GM19035 (cell line): ENCODE results near the gene RSRP1.

Experiments
- ATAC-seq: cut with Tn5 transposase; IDR thresholded peaks from one replicate; pipeline ENCODE4 v1.9.1; 2021; ENCODE audit not compliant: unreplicated experiment

Gene RSRP1

GRCh38 chr1:25219661-25220251, 27.5 kb downstream of the RSRP1 start:
- no peak for ATAC-seq

- ATAC-seq: no peak
These were observed 29.5 kb downstream of the RSRP1 start for GRCh38 chr1:25217598-25218232.

DNA sequence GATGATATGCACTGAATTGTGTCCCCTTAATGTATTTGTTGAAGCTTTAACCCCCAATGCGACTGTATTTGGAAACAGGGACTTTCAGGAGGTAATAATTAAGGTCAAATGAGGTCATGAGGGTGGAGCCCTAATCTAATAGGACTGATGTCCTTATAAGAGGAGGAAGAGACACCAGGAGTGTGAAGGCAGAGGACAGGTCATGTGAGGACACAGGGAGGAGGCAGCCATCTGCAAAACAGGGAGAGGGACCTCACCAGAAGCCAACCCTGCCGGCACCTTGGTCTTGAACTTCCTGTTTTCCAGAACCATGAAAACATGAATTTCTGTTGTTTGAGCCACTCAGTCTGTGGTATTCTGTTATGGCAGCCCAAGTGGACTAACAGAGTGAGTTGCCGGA, 30.2 kb downstream of the RSRP1 start:
- no peak for ATAC-seq

DNA sequence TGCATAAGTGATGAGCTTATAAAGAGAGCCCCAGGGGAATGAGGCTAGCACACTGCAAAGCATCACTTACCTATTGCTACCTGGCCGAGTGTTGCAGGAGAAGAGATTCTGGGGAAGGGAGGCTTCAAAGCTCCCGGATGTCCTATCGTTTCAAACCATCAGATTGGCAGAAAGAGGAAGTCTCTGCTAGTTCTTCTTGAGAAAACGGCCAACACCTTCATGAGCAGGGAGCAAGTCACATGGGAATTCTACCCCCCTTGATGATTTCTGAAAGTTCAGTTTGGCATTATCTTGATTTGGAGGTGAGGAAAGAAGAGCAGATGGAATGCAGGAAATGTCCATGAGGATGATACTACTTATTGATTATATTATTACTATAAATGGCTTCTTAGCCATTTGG, 31.1 kb downstream of the RSRP1 start:
- no peak for ATAC-seq

DNA sequence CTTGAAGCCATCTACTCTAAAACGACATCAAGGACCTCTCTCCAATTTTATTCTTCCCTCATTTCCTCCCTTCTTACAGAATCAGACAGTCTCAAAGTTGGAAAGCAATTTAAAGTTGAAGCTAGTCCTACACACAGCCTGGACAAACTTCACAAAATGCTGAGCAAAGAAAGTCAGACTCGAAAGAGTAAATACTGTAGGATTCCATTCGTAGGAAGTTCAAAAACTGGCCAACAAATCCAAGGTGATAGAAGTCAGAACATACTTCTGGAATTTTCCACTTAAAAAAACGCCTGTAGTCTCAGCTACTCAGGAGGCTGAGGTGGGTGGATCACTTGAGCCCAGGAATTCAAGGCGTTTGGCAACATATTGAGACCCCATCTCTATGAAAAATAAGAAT, 34.5 kb downstream of the RSRP1 start:
- no peak for ATAC-seq

GRCh38 chr1:25210728-25211127, 36.5 kb downstream of the RSRP1 start:
- no peak for ATAC-seq

DNA sequence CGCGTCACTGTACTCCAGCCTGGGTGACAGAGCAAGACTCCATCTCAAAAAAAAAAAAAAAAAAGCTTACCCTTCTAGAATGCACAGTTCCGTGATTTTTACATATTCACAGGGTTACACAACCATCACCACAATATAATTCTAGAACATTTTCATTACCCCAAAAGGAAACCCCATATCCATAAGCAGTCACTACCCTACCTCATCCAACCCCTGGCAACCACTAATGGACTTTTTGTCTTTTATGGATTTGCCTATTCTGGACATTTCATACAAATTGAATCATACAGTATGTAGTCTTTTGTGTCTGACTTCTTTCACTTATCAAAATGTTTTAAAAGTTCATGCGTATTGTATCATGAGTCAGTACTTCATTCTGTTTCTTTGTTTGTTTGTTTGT, 37.7 kb downstream of the RSRP1 start:
- no peak for ATAC-seq

- ATAC-seq: no peak
These were observed 38.6 kb downstream of the RSRP1 start for GRCh38 chr1:25208561-25209222.

- ATAC-seq: no peak
These were observed 39.2 kb downstream of the RSRP1 start for GRCh38 chr1:25208092-25208491.

DNA sequence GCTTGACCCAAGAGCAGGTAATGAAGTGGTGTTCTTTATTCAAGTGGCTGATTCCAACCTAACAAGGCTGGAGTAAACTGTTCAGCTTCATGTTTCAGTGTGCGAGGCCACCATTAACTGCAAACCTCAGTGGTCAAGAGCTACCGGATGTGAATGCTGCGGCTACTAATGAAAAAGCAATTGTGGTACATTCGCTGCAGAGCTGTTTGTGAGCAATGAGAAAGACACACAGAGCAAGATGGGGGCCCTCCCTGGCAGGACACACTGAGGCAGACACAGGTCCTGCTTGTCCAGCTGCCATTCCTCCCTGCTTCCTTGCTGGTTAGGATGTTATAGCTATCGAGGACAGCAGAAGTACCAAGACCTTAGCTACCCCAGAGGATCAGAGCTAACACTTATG, 41.1 kb downstream of the RSRP1 start:
- ATAC-seq: no peak

- ATAC-seq: no peak
These were observed 41.5 kb downstream of the RSRP1 start for GRCh38 chr1:25205786-25206185.

GRCh38 chr1:25204797-25205480, 42.3 kb downstream of the RSRP1 start:
- no peak for ATAC-seq

DNA sequence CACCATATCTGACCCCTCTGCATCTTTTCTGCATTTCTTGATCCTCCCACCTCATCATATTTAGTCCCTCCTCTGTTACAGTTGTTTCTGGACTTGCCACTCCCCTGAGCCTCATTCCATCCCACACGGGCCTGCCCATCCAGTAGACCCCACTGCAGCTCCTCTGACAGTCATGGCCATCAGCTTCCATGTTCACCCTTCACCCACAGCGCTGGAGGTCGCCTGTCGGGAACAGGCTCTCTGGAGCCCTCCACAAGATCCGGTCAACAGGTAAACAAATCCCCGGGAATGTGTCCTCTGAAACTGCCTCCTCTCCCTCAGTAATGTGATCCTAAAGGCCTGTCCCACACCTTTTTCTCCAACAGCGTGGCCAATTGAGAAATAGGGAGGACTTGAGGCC, 46.2 kb downstream of the RSRP1 start:
- no peak for ATAC-seq

DNA sequence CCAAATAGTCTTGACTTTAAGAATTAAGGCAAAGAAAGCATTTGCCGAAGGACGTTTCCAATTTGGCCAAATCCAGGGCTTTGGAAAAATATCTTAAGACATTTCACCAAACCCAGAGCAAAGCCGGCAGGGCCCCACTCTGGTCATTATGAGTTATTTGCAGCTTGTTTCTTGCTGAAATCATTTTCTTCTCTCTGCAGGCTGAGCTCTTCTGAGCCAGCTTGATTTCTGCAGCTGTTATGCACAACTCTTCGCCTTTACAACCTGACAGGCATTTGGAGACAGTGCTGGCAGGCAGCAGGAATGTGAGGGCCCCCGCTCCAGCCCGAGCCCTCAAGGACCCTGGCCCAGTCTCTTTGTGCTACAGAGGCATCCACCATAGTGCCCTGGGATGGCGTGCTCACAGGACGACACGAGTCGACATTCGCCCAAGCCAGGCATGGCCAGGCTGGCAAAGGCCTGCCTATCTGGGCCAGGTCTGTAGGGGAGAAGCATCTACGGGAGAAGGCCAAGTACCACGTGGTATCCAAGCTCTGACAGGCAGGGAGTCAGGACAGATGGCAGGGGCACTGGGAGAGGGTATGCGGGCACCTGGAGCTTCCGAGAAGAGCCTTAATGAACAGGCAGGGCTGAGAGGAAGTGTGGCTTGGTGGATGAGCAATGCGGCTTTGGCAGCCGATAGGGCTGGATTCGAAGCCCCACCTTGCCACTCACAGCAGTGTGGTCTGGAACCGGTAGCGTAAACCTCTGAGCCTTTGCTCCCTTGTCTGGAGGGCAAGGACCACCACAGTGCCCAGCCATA, 47.2 kb downstream of the RSRP1 start:
- no peak for ATAC-seq

- ATAC-seq: no peak
These were observed 48.5 kb downstream of the RSRP1 start for GRCh38 chr1:25198663-25199252.

- ATAC-seq: no peak
These were observed 49.1 kb downstream of the RSRP1 start for GRCh38 chr1:25197982-25198662.

DNA sequence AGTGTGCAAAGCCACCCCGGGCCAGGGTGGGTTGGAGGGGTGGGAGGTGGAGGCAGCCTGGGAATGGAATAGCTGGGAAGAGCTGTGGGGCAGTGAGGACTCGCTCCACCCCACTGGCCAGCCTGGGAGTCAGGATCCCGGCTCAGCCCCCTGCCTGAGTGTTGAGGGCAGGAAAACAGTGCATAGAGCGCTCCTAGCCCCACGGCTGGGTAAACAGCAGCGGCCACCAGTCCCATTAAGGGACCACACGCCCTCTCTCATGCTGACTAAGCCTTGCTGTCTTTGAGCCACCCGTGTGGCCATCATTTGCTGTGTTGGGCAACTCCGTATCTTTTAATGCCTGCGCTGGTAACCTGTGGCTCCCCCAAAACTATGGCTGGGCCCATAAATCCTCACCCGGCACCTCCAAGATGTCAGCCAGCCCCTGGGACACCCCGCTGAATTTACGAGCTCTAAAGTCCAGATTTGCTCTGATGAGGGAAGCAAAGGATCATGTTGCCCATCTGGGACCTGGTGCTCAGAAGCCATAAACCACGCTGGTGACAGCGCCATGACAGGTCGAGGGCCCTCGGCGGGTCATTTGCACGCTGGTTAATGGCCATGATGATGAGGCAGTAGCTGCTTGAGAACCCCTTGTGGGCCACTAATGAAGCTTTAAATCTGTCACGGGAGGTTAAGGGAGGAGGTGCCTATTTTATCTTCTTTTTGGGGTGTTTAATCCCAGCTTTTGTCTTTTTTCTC, 49.8 kb downstream of the RSRP1 start:
- ATAC-seq: no peak

GRCh38 chr1:25196830-25197229, 50.4 kb downstream of the RSRP1 start:
- ATAC-seq: no peak

DNA sequence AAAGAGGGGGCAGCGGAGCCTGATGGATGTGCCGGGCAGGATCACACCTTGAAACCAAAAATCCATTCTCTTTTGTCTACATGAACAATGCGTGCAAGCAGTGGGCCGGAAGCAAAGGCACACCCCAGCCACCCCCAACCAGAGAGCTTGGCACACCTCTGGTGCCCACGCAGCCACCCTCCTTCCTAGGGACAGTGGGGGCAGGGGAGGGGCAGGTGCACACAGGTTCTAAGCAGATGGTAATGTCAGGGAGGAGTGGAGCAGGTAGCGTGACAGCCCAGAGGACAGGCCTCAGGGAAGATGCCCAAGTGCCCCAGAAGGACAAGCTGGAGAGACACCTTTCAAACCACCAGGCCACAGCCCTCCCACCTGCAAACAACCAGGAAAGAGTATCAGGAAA, 51.4 kb downstream of the RSRP1 start:
- no peak for ATAC-seq
